ENCODE results near the gene RPP38. TPM values are rescaled to one million over a fixed set of nuclear protein-coding genes. Genes with fewer than 3 reads are reported as not detected.

Gene RPP38
- total RNA-seq, 2 experiments from 2014 or later = 14.9 to 16.8 TPM

- H3K4me1 Mint-ChIP-seq = peaks cover 50% of the 10 kb centered on the region
Measured at GRCh38 chr10:15120523-15120922, 23.4 kb downstream of the RPP38 start.

GRCh38 chr10:15121707-15122106 lies 24.6 kb downstream of the RPP38 start:
- peaks cover 43% of the 10 kb centered on the region for H3K36me3 Mint-ChIP-seq (ENCODE audit: low read depth)
- no peak for DNase-seq
- H3K9me3 Mint-ChIP-seq = no peaks in the 10 kb centered on the region
- H3K4me1 Mint-ChIP-seq = peaks cover 56% of the 10 kb centered on the region
- H3K4me3 Mint-ChIP-seq = no peak overlapping the region
- H3K27me3 Mint-ChIP-seq = no peaks in the 10 kb centered on the region
- CTCF ChIA-PET = interaction anchor here (1.0 to 2.4 kb wide), 4 partner anchors 15 to 89 kb away, joined by 3 to 9 read pairs (median 8); partner anchors contain the start of gene NMT2
- H3K27ac Mint-ChIP-seq = peak overlapping the region; percentile 82
- POLR2A ChIA-PET = interaction anchor here (1.1 to 5.1 kb wide), 3 partner anchors 22 to 47 kb away, joined by 3 to 39 read pairs (median 3); partner anchors contain the start of genes NMT2 and RPP38

More at GRCh38 chr10:15120523-15120922, 23.4 kb downstream of the RPP38 start:
- H3K4me3 Mint-ChIP-seq = no peak overlapping the region
- ChIA-PET POLR2A (no interaction called here), CTCF (interaction anchor here (2.1 kb wide), 1 partner anchor 14 kb away, joined by 7 read pairs; no protein-coding TSS in a partner anchor)
- peaks cover 32% of the 10 kb centered on the region for H3K36me3 Mint-ChIP-seq (ENCODE audit: low read depth)
- no peaks in the 10 kb centered on the region for H3K9me3 Mint-ChIP-seq
- H3K27me3 Mint-ChIP-seq = no peaks in the 10 kb centered on the region
- no peak overlapping the region for H3K27ac Mint-ChIP-seq
- DNase-seq = no peak

GRCh38 chr10:15122477-15123030 lies 25.4 kb downstream of the RPP38 start:
- H3K27ac Mint-ChIP-seq = peak overlapping the region; percentile 82
- no peaks in the 10 kb centered on the region for H3K27me3 Mint-ChIP-seq
- ChIA-PET CTCF (interaction anchor here (1.0 to 2.4 kb wide), 5 partner anchors 16 to 248 kb away, joined by 3 to 9 read pairs (median 7); partner anchors contain the start of genes FAM171A1 and NMT2), POLR2A (interaction anchor here (0.6 to 5.1 kb wide), 8 partner anchors 9 to 51 kb away, joined by 3 to 39 read pairs (median 3); partner anchors contain the start of genes NMT2 and RPP38)
- H3K4me3 Mint-ChIP-seq = peak overlapping the region; percentile 35
- H3K9me3 Mint-ChIP-seq = no peaks in the 10 kb centered on the region
- peaks cover 45% of the 10 kb centered on the region for H3K36me3 Mint-ChIP-seq (ENCODE audit: low read depth)
- H3K4me1 Mint-ChIP-seq = peaks cover 56% of the 10 kb centered on the region
- no peak for DNase-seq

GRCh38 chr10:15123749-15124184 lies 26.6 kb downstream of the RPP38 start:
- CTCF ChIA-PET = interaction anchor here (0.7 to 2.5 kb wide), 9 partner anchors 17 to 247 kb away, joined by 3 to 10 read pairs (median 4); partner anchors contain the start of genes DCLRE1C, FAM171A1 and NMT2
- POLR2A ChIA-PET = interaction anchor here (0.7 to 5.1 kb wide), 14 partner anchors 8 to 938 kb away, joined by 3 to 39 read pairs (median 3); partner anchors contain the start of genes CDNF, DCLRE1C, HSPA14 and MSANTD7
- Mint-ChIP-seq H3K36me3 (ENCODE audit: low read depth) (peaks cover 57% of the 10 kb centered on the region), H3K27me3 (no peaks in the 10 kb centered on the region), H3K27ac (peak overlapping the region; percentile 82), H3K4me3 (no peak overlapping the region), H3K4me1 (peaks cover 51% of the 10 kb centered on the region), H3K9me3 (no peaks in the 10 kb centered on the region)
- no peak for DNase-seq

GRCh38 chr10:15124190-15124589 lies 27.0 kb downstream of the RPP38 start:
- Mint-ChIP-seq H3K27me3 (no peaks in the 10 kb centered on the region), H3K9me3 (no peaks in the 10 kb centered on the region), H3K36me3 (ENCODE audit: low read depth) (peaks cover 61% of the 10 kb centered on the region), H3K4me1 (peaks cover 47% of the 10 kb centered on the region), H3K27ac (peak overlapping the region; percentile 82), H3K4me3 (no peak overlapping the region)
- CTCF ChIA-PET = interaction anchor here (0.7 to 2.5 kb wide), 8 partner anchors 18 to 247 kb away, joined by 3 to 10 read pairs (median 4); partner anchors contain the start of genes DCLRE1C, FAM171A1 and NMT2
- no peak for DNase-seq
- POLR2A ChIA-PET = interaction anchor here (0.7 to 5.1 kb wide), 13 partner anchors 9 to 939 kb away, joined by 3 to 39 read pairs (median 3); partner anchors contain the start of genes CDNF, DCLRE1C, HSPA14 and MSANTD7

- Mint-ChIP-seq H3K9me3 (no peaks in the 10 kb centered on the region), H3K36me3 (ENCODE audit: low read depth) (peaks cover 66% of the 10 kb centered on the region), H3K27ac (peak overlapping the region; percentile 82), H3K4me3 (no peak overlapping the region), H3K27me3 (no peaks in the 10 kb centered on the region), H3K4me1 (peaks cover 42% of the 10 kb centered on the region)
- no peak for DNase-seq
- ChIA-PET POLR2A (interaction anchor here (1.0 to 5.1 kb wide), 6 partner anchors 17 to 246 kb away, joined by 3 to 39 read pairs (median 4); partner anchors contain the start of genes NMT2, RPP38 and SUV39H2), CTCF (interaction anchor here (0.7 to 2.5 kb wide), 6 partner anchors 18 to 96 kb away, joined by 3 to 10 read pairs (median 3); partner anchors contain the start of gene NMT2)
Measured at GRCh38 chr10:15124908-15125307, 27.8 kb downstream of the RPP38 start.

- Mint-ChIP-seq H3K36me3 (ENCODE audit: low read depth) (peaks cover 70% of the 10 kb centered on the region), H3K4me1 (peaks cover 3% of the 10 kb centered on the region), H3K4me3 (no peak overlapping the region), H3K27me3 (no peaks in the 10 kb centered on the region), H3K27ac (no peak overlapping the region), H3K9me3 (no peaks in the 10 kb centered on the region)
- POLR2A ChIA-PET = interaction anchor here (1.0 kb wide), 1 partner anchor 8 kb away, joined by 4 read pairs; no protein-coding TSS in a partner anchor
- no peak for DNase-seq
- CTCF ChIA-PET = no interaction called here
Measured at GRCh38 chr10:15131330-15131729, 34.2 kb downstream of the RPP38 start.

- Mint-ChIP-seq H3K9me3 (no peaks in the 10 kb centered on the region), H3K27ac (no peak overlapping the region), H3K36me3 (ENCODE audit: low read depth) (peaks cover 61% of the 10 kb centered on the region), H3K4me1 (peaks cover 11% of the 10 kb centered on the region), H3K4me3 (no peak overlapping the region), H3K27me3 (no peaks in the 10 kb centered on the region)
- ChIA-PET POLR2A (no interaction called here), CTCF (interaction anchor here (1.0 kb wide), 1 partner anchor 30 kb away, joined by 4 read pairs; no protein-coding TSS in a partner anchor)
- no peak for DNase-seq
Measured at GRCh38 chr10:15136129-15137035, 39.2 kb downstream of the RPP38 start.

GRCh38 chr10:15137036-15137359 lies 39.8 kb downstream of the RPP38 start:
- Mint-ChIP-seq H3K27me3 (no peaks in the 10 kb centered on the region), H3K36me3 (ENCODE audit: low read depth) (peaks cover 60% of the 10 kb centered on the region), H3K9me3 (no peaks in the 10 kb centered on the region), H3K4me3 (no peak overlapping the region), H3K4me1 (peaks cover 17% of the 10 kb centered on the region), H3K27ac (no peak overlapping the region)
- CTCF ChIA-PET = interaction anchor here (1.0 to 1.3 kb wide), 2 partner anchors 26 to 31 kb away, joined by 3 to 4 read pairs; no protein-coding TSS in a partner anchor
- POLR2A ChIA-PET = no interaction called here
- no peak for DNase-seq

GRCh38 chr10:15137636-15138035 lies 40.5 kb downstream of the RPP38 start:
- H3K27me3 Mint-ChIP-seq = no peaks in the 10 kb centered on the region
- no peak overlapping the region for H3K27ac Mint-ChIP-seq
- ChIA-PET CTCF (interaction anchor here (1.3 kb wide), 1 partner anchor 25 kb away, joined by 3 read pairs; no protein-coding TSS in a partner anchor), POLR2A (interaction anchor here (0.6 kb wide), 1 partner anchor 10 kb away, joined by 3 read pairs; no protein-coding TSS in a partner anchor)
- no peak overlapping the region for H3K4me3 Mint-ChIP-seq
- DNase-seq = no peak
- H3K9me3 Mint-ChIP-seq = no peaks in the 10 kb centered on the region
- H3K4me1 Mint-ChIP-seq = peaks cover 22% of the 10 kb centered on the region
- peaks cover 56% of the 10 kb centered on the region for H3K36me3 Mint-ChIP-seq (ENCODE audit: low read depth)

GRCh38 chr10:15140698-15141097 lies 43.5 kb downstream of the RPP38 start:
- Mint-ChIP-seq H3K4me1 (peaks cover 35% of the 10 kb centered on the region), H3K4me3 (no peak overlapping the region), H3K27ac (no peak overlapping the region), H3K36me3 (ENCODE audit: low read depth) (peaks cover 38% of the 10 kb centered on the region), H3K27me3 (no peaks in the 10 kb centered on the region), H3K9me3 (no peaks in the 10 kb centered on the region)
- no peak for DNase-seq
- ChIA-PET POLR2A (interaction anchor here (1.8 kb wide), 1 partner anchor 16 kb away, joined by 7 read pairs; no protein-coding TSS in a partner anchor), CTCF (interaction anchor here (1.9 kb wide), 1 partner anchor 10 kb away, joined by 4 read pairs; no protein-coding TSS in a partner anchor)
